BJ (cell line): ENCODE results near the gene SPEG. TPM values are rescaled to one million over a fixed set of nuclear protein-coding genes. Genes with fewer than 3 reads are reported as not detected.

ENCODE experiments used
- CTCF ChIA-PET: fragments of 350-600 bp; formaldehyde crosslinking; extraction: SDS; loops from one replicate; lab custom pipeline; 2021; ENCODE audit warnings: antibody characterized with exemption, inconsistent platforms; lab: Yijun Ruan, JAX
- POLR2A ChIA-PET: fragments of 300-600 bp; sonication (Branson Sonifier 250); formaldehyde crosslinking; extraction: SDS; loops from one replicate; lab custom pipeline; 2021; ENCODE audit warnings: antibody characterized with exemption; lab: Charles Lee
- DNase-seq: peaks from one replicate; pipeline ENCODE4 v3.0.0-alpha.2; 2011; ENCODE audit warnings: low read depth
- H3K27me3 ChIP-seq: 2 replicates; pipeline ENCODE4 v1.6.0; 2011; ENCODE audit warnings: low read length; ENCODE audit not compliant: control insufficient read depth, insufficient read depth
- H3K36me3 ChIP-seq: 2 replicates; pipeline ENCODE4 v1.5.1; 2011; ENCODE audit warnings: low read length; ENCODE audit not compliant: control insufficient read depth, insufficient read depth
- H3K4me3 ChIP-seq: 2 replicates; pipeline ENCODE4 v1.5.1; 2011; ENCODE audit warnings: low read depth, mild to moderate bottlenecking, control low read depth, low read length
- CTCF ChIP-seq: IDR thresholded peaks from 2 replicates; pipeline ENCODE4 v1.5.1; 2011; ENCODE audit warnings: low read depth, mild to moderate bottlenecking, control low read depth, inconsistent platforms, low read length, moderate library complexity; ENCODE audit not compliant: insufficient read depth
- polyA plus RNA-seq: library from polyadenylated mRNA; depleted of rRNA; stranded (reverse); fragments of >200 nt; gene quantifications from 2 replicates; pipeline ENCODE4 v1.2.3, GENCODE V29; 2011

The SPEG gene
- polyA plus RNA-seq, 1 experiment = 69.9 TPM

DNA sequence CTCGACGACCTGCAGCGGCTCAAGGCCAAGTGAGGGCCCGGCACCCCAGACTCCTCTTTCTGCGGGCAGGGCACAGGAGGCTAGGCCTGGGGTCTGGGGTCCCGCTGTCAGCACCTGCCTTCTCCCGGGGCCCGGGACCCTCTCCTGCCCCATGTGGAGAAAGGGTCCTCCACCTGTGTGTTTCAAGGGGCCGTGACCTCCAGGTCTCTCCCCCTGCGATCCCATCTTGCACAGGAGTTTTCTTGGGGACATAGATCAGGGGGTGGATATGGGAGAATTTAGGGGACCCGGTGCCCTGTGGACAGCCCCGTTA lies 15.7 kb upstream of the SPEG start:
- TF ChIP-seq CTCF = no peak
- ChIA-PET CTCF (interaction anchor here (0.8 to 2.3 kb wide), 4 partner anchors 10 to 36 kb away, joined by 3 to 8 read pairs (median 4); no protein-coding TSS in a partner anchor), POLR2A (no interaction called here)
- Histone ChIP-seq H3K36me3 (no peaks in the 10 kb centered on the region), H3K27me3 (no peaks in the 10 kb centered on the region), H3K4me3 (no peak overlapping the region)
- DNase-seq = no peak

GRCh38 chr2:219419331-219420197 lies 15.1 kb upstream of the SPEG start:
- DNase-seq = no peak
- POLR2A ChIA-PET = no interaction called here
- Histone ChIP-seq H3K36me3 (no peaks in the 10 kb centered on the region), H3K27me3 (no peaks in the 10 kb centered on the region), H3K4me3 (no peak overlapping the region)
- no peak for TF ChIP-seq CTCF
- CTCF ChIA-PET = interaction anchor here (0.8 to 2.3 kb wide), 4 partner anchors 11 to 40 kb away, joined by 3 to 8 read pairs (median 4); no protein-coding TSS in a partner anchor

- Histone ChIP-seq H3K27me3 (no peaks in the 10 kb centered on the region), H3K36me3 (no peaks in the 10 kb centered on the region), H3K4me3 (no peak overlapping the region)
- ChIA-PET CTCF (interaction anchor here (0.7 kb wide), 1 partner anchor 109 kb away, joined by 3 read pairs; no protein-coding TSS in a partner anchor), POLR2A (no interaction called here)
- no peak for TF ChIP-seq CTCF
- no peak for DNase-seq
Observed at GRCh38 chr2:219420687-219421086, 14.0 kb upstream of the SPEG start.

GRCh38 chr2:219421323-219421722 lies 13.3 kb upstream of the SPEG start:
- no peak overlapping the region for H3K4me3 ChIP-seq
- ChIA-PET POLR2A (no interaction called here), CTCF (interaction anchor here (0.6 to 1.1 kb wide), 3 partner anchors 74 to 100 kb away, joined by 3 to 4 read pairs (median 3); a partner anchor contains a TSS)
- no peak for TF ChIP-seq CTCF
- H3K36me3 ChIP-seq = no peaks in the 10 kb centered on the region
- no peaks in the 10 kb centered on the region for H3K27me3 ChIP-seq
- no peak for DNase-seq

GRCh38 chr2:219422952-219423534 lies 11.6 kb upstream of the SPEG start:
- H3K36me3 ChIP-seq = no peaks in the 10 kb centered on the region
- TF ChIP-seq CTCF = no peak
- CTCF ChIA-PET = interaction anchor here (0.6 to 1.6 kb wide), 3 partner anchors 14 to 108 kb away, joined by 3 to 4 read pairs (median 3); no protein-coding TSS in a partner anchor
- POLR2A ChIA-PET = no interaction called here
- no peaks in the 10 kb centered on the region for H3K27me3 ChIP-seq
- no peak for DNase-seq
- no peak overlapping the region for H3K4me3 ChIP-seq
